Heart left ventricle (tissue), 13 donors: Measurements from ENCODE around the gene MYH15.

Source experiments
- CTCF ChIP-seq, 12 donors: fragments of 200-600 bp; sonication (generic) in 4 of 12; IDR thresholded peaks; one replicate each; pipeline versions ENCODE4 v1.5.0 to v1.8.0; 2018 to 2022; ENCODE audit warnings: antibody characterized with exemption in 12 of 12, mild to moderate bottlenecking in 5 of 12
- POLR2A ChIP-seq, 2 donors: fragments of 450-650 bp; IDR thresholded peaks; one replicate each; pipeline ENCODE4 v1.6.1; 2017; ENCODE audit warnings: antibody characterized with exemption in 2 of 2, mild to moderate bottlenecking in 2 of 2, moderate library complexity in 2 of 2
- donor health status: ischemic (EF 13 %, LVEDD 7.1; RV severe dilation, severe dysfunction).
- donor health status: DM: no; HTN: yes; CAD: no.
- donor health status: DM: no; HTN: no; CAD: no.
- donor health status: ischemic (EF 25% LVEDD 6.9; RV normal size, moderate dysfunction).
- donor health status: ischemic (EF 25% LVEDD 5.7; RV mildly dilated, moderate dysfunction).
- donor health status: ischemic (EF 35%, LVEDD 5.7; RV mildly dilated, moderate dysfunction).
- donor health status: nonischemic (EF 11% LVEDD 7.7; RV severe dilation, severe dysfunction).
- donor health status: DM: yes; HTN: yes; CAD: no.
- donor health status: PGD.
- donor health status: ischemic (EF 29% LVEDD 5.4; RV normal size, mild dysfunction).
- donor health status: nonischemic (EF 23%, LVEDD 6.1; RV moderate dilation, normal function).

- no peak for TF ChIP-seq POLR2A (IDR thresholded peaks at IDR 0.05)
- TF ChIP-seq CTCF (IDR thresholded peaks at IDR 0.05) = no peak
Measured at GRCh38 chr3:108389372-108389771, 121.0 kb downstream of the MYH15 start.
